HCT116 (cell line): Measurements from ENCODE around the gene COMMD3. TPM values are rescaled to one million over a fixed set of nuclear protein-coding genes. Genes with fewer than 3 reads are reported as not detected.

Experiments used
- ATAC-seq: fragments of 200-7000 bp; cut with Tn5 transposase; 2 replicates; pipeline ENCODE4 v1.9.1; 2020; ENCODE audit warnings: mild to moderate bottlenecking, moderate library complexity
- BruUV-seq: library from RNA; stranded (reverse); fragments of 400-500 nt; replicated peaks from 2 replicates; lab custom pipeline; 2021; lab: Mats Ljungman, UMichigan
- CTCF ChIA-PET: fragments of 300-600 bp; sonication (Branson Sonifier 250); formaldehyde crosslinking; loops from one replicate; lab custom pipeline; 2021; ENCODE audit warnings: antibody characterized with exemption; lab: Charles Lee
- POLR2A ChIA-PET: fragments of 300-600, 350-600 bp; sonication (Branson Sonifier 250); formaldehyde crosslinking; loops from one replicate; lab custom pipeline; 2021; ENCODE audit warnings: antibody characterized with exemption; lab: Charles Lee
- RAD21 ChIA-PET, 2 experiments: fragments of 300-600 bp; sonication (Branson Sonifier 250); formaldehyde crosslinking; loops; one replicate each; lab custom pipeline; 2023; ENCODE audit warnings: low total read pairs in 2 of 2; ENCODE audit not compliant: uncharacterized antibody in 2 of 2, unreplicated experiment in 2 of 2, low non-redundant PET in 1 of 2; lab: Charles Lee
- DNase-seq: peaks from one replicate; pipeline ENCODE4 v3.0.0-alpha.2; 2010; ENCODE audit warnings: low read depth, low spot score
- H2AFZ ChIP-seq: fragments of 200-600 bp; shearing (Covaris generic), sonication (generic); 2 replicates; pipeline ENCODE4 v1.6.1; 2017; ENCODE audit warnings: low read depth, mixed run types, mixed read lengths, antibody characterized with exemption, low read length; ENCODE audit not compliant: poor library complexity, severe bottlenecking
- H3K27ac ChIP-seq: 2 replicates; pipeline ENCODE4 v1.5.1; 2012; ENCODE audit warnings: low read depth, low read length
- H3K27me3 ChIP-seq: fragments of 200-600 bp; sonication (generic); 2 replicates; pipeline ENCODE4 v1.6.1; 2016; ENCODE audit warnings: mixed run types, low read length, mixed read lengths; ENCODE audit not compliant: insufficient read depth
- H3K36me3 ChIP-seq, 2 experiments: fragments of 200-500 bp in 1 of 2; fragments of 200-600 bp in 1 of 2; sonication (Bioruptor generic) in 1 of 2; sonication (generic) in 1 of 2; 2 replicates each; pipeline versions ENCODE4 v1.5.1 to v1.6.1; 2014 to 2016; ENCODE audit warnings: low read length in 2 of 2, inconsistent platforms in 1 of 2, mixed read lengths in 1 of 2, mixed run types in 1 of 2; ENCODE audit not compliant: insufficient read depth in 2 of 2, control insufficient read depth in 1 of 2
- H3K4me1 ChIP-seq, 2 experiments: fragments of 200-600 bp in 1 of 2; sonication (generic) in 1 of 2; 2 replicates each; pipeline versions ENCODE4 v1.5.1 to v1.6.1; 2012 to 2017; ENCODE audit warnings: low read length in 2 of 2, inconsistent platforms in 1 of 2, mild to moderate bottlenecking in 1 of 2, mixed read lengths in 1 of 2, mixed run types in 1 of 2, moderate library complexity in 1 of 2; ENCODE audit not compliant: insufficient read depth in 2 of 2, control insufficient read depth in 1 of 2
- H3K4me2 ChIP-seq: fragments of 200-600 bp; sonication (generic); 2 replicates; pipeline ENCODE4 v1.6.1; 2017; ENCODE audit warnings: mixed run types, low read length, mixed read lengths
- H3K4me3 ChIP-seq, 2 experiments: fragments of 200-600 bp in 1 of 2; sonication (generic) in 1 of 2; replicated peaks in 1 of 2; 2 replicates each; pipeline ENCODE4 v1.5.1; 2011 to 2016; ENCODE audit warnings: low read length in 2 of 2, control low read depth in 1 of 2, low read depth in 1 of 2, mild to moderate bottlenecking in 1 of 2, mixed read lengths in 1 of 2, mixed run types in 1 of 2
- H3K79me2 ChIP-seq: fragments of 200-600 bp; sonication (generic); 2 replicates; pipeline ENCODE4 v1.6.1; 2017; ENCODE audit warnings: mild to moderate bottlenecking, mixed run types, low read length, moderate library complexity, mixed read lengths; ENCODE audit not compliant: insufficient read depth
- H3K9ac ChIP-seq: fragments of 200-600 bp; sonication (generic); 2 replicates; pipeline ENCODE4 v1.6.1; 2016; ENCODE audit warnings: low read length, mixed read lengths
- H3K9me2 ChIP-seq: fragments of 200-600 bp; sonication (generic), shearing (Covaris generic); 2 replicates; pipeline ENCODE4 v1.6.1; 2017; ENCODE audit warnings: mixed run types, mild to moderate bottlenecking, moderate library complexity; ENCODE audit not compliant: insufficient read depth
- H3K9me3 ChIP-seq, 2 experiments: fragments of 200-500 bp in 1 of 2; fragments of 200-600 bp in 1 of 2; sonication (Bioruptor generic) in 1 of 2; sonication (generic) in 1 of 2; 2 replicates each; pipeline ENCODE4 v1.6.1; 2014 to 2017; ENCODE audit warnings: low read length in 2 of 2, mixed read lengths in 2 of 2, inconsistent platforms in 1 of 2, low read depth in 1 of 2, mild to moderate bottlenecking in 1 of 2, mixed run types in 1 of 2, moderate library complexity in 1 of 2; ENCODE audit not compliant: control insufficient read depth in 1 of 2, insufficient read depth in 1 of 2
- H4K20me1 ChIP-seq: fragments of 200-600 bp; sonication (generic), shearing (Covaris generic); 2 replicates; pipeline ENCODE4 v1.6.1; 2017; ENCODE audit warnings: mixed run types, mild to moderate bottlenecking, moderate library complexity; ENCODE audit not compliant: insufficient read depth
- CBX3 ChIP-seq: IDR thresholded peaks from 2 replicates; pipeline ENCODE4 v1.6.1; 2012; ENCODE audit warnings: low read depth
- EGR1 ChIP-seq: IDR thresholded peaks from 2 replicates; pipeline ENCODE4 v1.6.1; 2012; ENCODE audit warnings: low read depth
- EZH2phosphoT487 ChIP-seq: fragments of 200-600 bp; IDR thresholded peaks from 2 replicates; pipeline ENCODE4 v1.6.1; 2018; ENCODE audit warnings: antibody characterized with exemption, borderline replicate concordance
- FOSL1 ChIP-seq: IDR thresholded peaks from 2 replicates; pipeline ENCODE4 v1.6.1; 2012; ENCODE audit warnings: low read depth
- MAX ChIP-seq: IDR thresholded peaks from 2 replicates; pipeline ENCODE4 v1.6.1; 2012
- POLR2A ChIP-seq: IDR thresholded peaks from 2 replicates; pipeline ENCODE4 v1.7.0; 2011; ENCODE audit warnings: borderline replicate concordance; ENCODE audit not compliant: insufficient read depth, insufficient read length; ENCODE audit errors: extremely low read depth
- POLR2AphosphoS5 ChIP-seq: IDR thresholded peaks from 2 replicates; pipeline ENCODE4 v1.6.1; 2011; ENCODE audit warnings: mild to moderate bottlenecking, low read depth, low read length, moderate library complexity
- RAD21 ChIP-seq: IDR thresholded peaks from 2 replicates; pipeline ENCODE4 v1.6.1; 2012; ENCODE audit warnings: low read depth, mild to moderate bottlenecking
- SIN3A ChIP-seq: IDR thresholded peaks from 2 replicates; pipeline ENCODE4 v1.6.1; 2012; ENCODE audit warnings: low read depth
- SP1 ChIP-seq: IDR thresholded peaks from 2 replicates; pipeline ENCODE4 v1.6.1; 2012; ENCODE audit warnings: low read depth
- SRF ChIP-seq: IDR thresholded peaks from 2 replicates; pipeline ENCODE4 v1.6.1; 2012; ENCODE audit warnings: low read depth
- TCF7L2 ChIP-seq: IDR thresholded peaks from 2 replicates; pipeline ENCODE4 v1.7.0; 2011; ENCODE audit warnings: borderline replicate concordance, inconsistent platforms; ENCODE audit not compliant: insufficient read depth, insufficient read length; ENCODE audit errors: extremely low read depth
- ZNF274 ChIP-seq: fragments of 200-500 bp; sonication (Bioruptor generic); IDR thresholded peaks from 2 replicates; pipeline ENCODE4 v1.6.1; 2014; ENCODE audit warnings: mild to moderate bottlenecking, low read depth, low read length, inconsistent platforms
- intact Hi-C: fragments of 100-400 bp; cut with micrococcal nuclease; formaldehyde crosslinking; loops from 2 replicates; pipeline ENCODE4 v1.10.0; 2022
- total RNA-seq: library from RNA; stranded (reverse); gene quantifications from one replicate; pipeline ENCODE4 v1.2.1, GENCODE V29; 2021; ENCODE audit not compliant: unreplicated experiment
- TF ChIP-seq, protein P1 (sequence below), 3 experiments: fragments of 200-600 bp in 1 of 3; sonication (generic) in 1 of 3; IDR thresholded peaks in 2 of 3; conservative IDR thresholded peaks in 1 of 3; 2 replicates each; pipeline ENCODE4 v1.5.1; 2012 to 2017; ENCODE audit warnings: low read depth in 2 of 3, low read length in 2 of 3, antibody characterized with exemption in 1 of 3, borderline replicate concordance in 1 of 3, control low read depth in 1 of 3, mild to moderate bottlenecking in 1 of 3, mixed read lengths in 1 of 3, mixed run types in 1 of 3, moderate library complexity in 1 of 3; ENCODE audit not compliant: insufficient read depth in 1 of 3
- TF ChIP-seq, protein P2 (sequence below): IDR thresholded peaks from 2 replicates; pipeline ENCODE4 v1.6.1; 2011; ENCODE audit warnings: mild to moderate bottlenecking, low read length, moderate library complexity; ENCODE audit not compliant: insufficient replicate concordance; ENCODE audit errors: extremely low read depth
- TF ChIP-seq, protein P3 (sequence below): IDR thresholded peaks from 2 replicates; pipeline ENCODE4 v1.6.1; 2012

COMMD3 gene
- total RNA-seq, 1 experiment from 2014 or later, result 43.0 TPM

- no peaks in the 10 kb centered on the region for H3K9me2 ChIP-seq
- RAD21 ChIA-PET, result no interaction called here
- no peak overlapping the region for H3K4me2 ChIP-seq
- H3K4me1 ChIP-seq, result no peaks in the 10 kb centered on the region
- no peaks in the 10 kb centered on the region for H3K36me3 ChIP-seq
- H3K9me3 ChIP-seq, result no peaks in the 10 kb centered on the region
- H3K27me3 ChIP-seq, result no peaks in the 10 kb centered on the region
- no peak overlapping the region for H3K27ac ChIP-seq
- H2AFZ ChIP-seq, result no peak overlapping the region
- H3K79me2 ChIP-seq, result no peaks in the 10 kb centered on the region
- ATAC-seq (no peak), DNase-seq (no peak)
- CTCF ChIA-PET, result no interaction called here
- TF ChIP-seq ZNF274, result no peak
- no peak for TF ChIP-seq POLR2AphosphoS5
- no peak for TF ChIP-seq TCF7L2
- no peak for TF ChIP-seq EZH2phosphoT487
- TF ChIP-seq, protein P1, sequence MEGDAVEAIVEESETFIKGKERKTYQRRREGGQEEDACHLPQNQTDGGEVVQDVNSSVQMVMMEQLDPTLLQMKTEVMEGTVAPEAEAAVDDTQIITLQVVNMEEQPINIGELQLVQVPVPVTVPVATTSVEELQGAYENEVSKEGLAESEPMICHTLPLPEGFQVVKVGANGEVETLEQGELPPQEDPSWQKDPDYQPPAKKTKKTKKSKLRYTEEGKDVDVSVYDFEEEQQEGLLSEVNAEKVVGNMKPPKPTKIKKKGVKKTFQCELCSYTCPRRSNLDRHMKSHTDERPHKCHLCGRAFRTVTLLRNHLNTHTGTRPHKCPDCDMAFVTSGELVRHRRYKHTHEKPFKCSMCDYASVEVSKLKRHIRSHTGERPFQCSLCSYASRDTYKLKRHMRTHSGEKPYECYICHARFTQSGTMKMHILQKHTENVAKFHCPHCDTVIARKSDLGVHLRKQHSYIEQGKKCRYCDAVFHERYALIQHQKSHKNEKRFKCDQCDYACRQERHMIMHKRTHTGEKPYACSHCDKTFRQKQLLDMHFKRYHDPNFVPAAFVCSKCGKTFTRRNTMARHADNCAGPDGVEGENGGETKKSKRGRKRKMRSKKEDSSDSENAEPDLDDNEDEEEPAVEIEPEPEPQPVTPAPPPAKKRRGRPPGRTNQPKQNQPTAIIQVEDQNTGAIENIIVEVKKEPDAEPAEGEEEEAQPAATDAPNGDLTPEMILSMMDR (IDR thresholded peaks at IDR 0.05 in 2 of 3, conservative IDR thresholded peaks at IDR 0.05 in 1 of 3; ENCODE audit: borderline replicate concordance in 1 of 3, insufficient read depth in 1 of 3, low read depth in 2 of 3, low read length in 2 of 3), result no peak
- no peak for TF ChIP-seq CBX3
- TF ChIP-seq SP1, result no peak
- no peak for TF ChIP-seq POLR2A
- TF ChIP-seq MAX, result no peak
- no peak for TF ChIP-seq SIN3A
- TF ChIP-seq, protein P2, sequence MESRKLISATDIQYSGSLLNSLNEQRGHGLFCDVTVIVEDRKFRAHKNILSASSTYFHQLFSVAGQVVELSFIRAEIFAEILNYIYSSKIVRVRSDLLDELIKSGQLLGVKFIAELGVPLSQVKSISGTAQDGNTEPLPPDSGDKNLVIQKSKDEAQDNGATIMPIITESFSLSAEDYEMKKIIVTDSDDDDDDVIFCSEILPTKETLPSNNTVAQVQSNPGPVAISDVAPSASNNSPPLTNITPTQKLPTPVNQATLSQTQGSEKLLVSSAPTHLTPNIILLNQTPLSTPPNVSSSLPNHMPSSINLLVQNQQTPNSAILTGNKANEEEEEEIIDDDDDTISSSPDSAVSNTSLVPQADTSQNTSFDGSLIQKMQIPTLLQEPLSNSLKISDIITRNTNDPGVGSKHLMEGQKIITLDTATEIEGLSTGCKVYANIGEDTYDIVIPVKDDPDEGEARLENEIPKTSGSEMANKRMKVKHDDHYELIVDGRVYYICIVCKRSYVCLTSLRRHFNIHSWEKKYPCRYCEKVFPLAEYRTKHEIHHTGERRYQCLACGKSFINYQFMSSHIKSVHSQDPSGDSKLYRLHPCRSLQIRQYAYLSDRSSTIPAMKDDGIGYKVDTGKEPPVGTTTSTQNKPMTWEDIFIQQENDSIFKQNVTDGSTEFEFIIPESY, result no peak
- TF ChIP-seq EGR1, result no peak
- TF ChIP-seq RAD21, result no peak
- TF ChIP-seq, protein P3, sequence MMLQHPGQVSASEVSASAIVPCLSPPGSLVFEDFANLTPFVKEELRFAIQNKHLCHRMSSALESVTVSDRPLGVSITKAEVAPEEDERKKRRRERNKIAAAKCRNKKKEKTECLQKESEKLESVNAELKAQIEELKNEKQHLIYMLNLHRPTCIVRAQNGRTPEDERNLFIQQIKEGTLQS, result no peak
- TF ChIP-seq SRF, result no peak
- no peak for TF ChIP-seq FOSL1
- no TSS peak for BruUV-seq
- intact Hi-C loops, result no loop called here
- POLR2A ChIA-PET, result no interaction called here
- H3K4me3 ChIP-seq, result no peak overlapping the region
- H4K20me1 ChIP-seq, result no peaks in the 10 kb centered on the region
- no peak overlapping the region for H3K9ac ChIP-seq
Observed at GRCh38 chr10:22365233-22365632, 49.0 kb downstream of the COMMD3 start.
